OCI-LY3 (cell line): ENCODE measurements around the gene NR5A2.

Experiments used
- CTCF ChIP-seq: fragments of 200-600, 300-600 bp; sonication (generic); IDR thresholded peaks from 2 replicates; pipeline ENCODE4 v1.5.1; 2014; ENCODE audit warnings: antibody characterized with exemption, low read length, low read depth
- EZH2phosphoT487 ChIP-seq: fragments of 200-600 bp; shearing (Covaris generic); IDR thresholded peaks from 2 replicates; pipeline ENCODE4 v1.6.1; 2018; ENCODE audit warnings: antibody characterized with exemption, mixed run types, low read depth

DNA sequence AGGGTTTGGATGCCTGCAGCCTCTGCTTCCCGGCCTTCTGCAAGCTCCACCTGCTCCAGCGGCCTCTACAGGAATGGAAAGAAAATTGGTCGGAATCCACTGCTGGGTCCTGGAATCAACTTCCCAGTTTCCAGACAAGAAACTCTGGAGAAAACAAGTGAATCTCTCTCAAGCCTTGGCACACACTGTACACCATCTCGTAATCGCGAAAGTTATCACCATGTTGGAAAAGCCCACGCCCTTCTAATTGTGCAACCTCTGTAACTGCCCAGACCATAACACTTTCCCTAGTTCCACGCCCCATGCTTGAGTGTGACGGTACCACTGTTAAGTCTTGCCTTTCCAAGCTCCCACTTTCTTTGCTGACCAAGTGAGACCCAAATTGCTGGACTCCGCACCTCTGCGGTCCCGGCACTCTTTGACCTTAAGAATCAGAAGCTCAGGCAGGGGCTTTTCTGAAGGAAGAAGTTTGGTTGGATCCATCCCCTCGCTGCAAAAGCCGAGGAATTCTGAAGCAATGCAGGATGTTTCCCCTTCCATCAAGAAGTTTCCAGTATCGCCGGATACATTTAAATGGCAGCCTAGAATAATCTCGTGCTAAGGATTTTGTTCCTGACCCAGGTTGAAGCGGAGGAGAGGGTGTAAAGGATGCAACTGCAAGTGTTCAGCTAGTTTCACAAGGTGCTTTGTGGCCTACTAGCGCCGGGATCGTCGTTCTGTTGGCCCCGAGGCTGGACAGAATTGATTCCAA is 6.2 kb downstream of the NR5A2 start:
- TF ChIP-seq CTCF (no peak), EZH2phosphoT487 (no peak)
